Thyroid gland (tissue), 4 donors: ENCODE results near the gene MTCH1. TPM values are rescaled to one million over a fixed set of nuclear protein-coding genes. Genes with fewer than 3 reads are reported as not detected.

Experiments used
- DNase-seq, 2 donors: peaks; one replicate each; pipeline ENCODE4 v3.0.0-alpha.2; 2019
- H3K27ac ChIP-seq, 3 donors: fragments of 200-600 bp; sonication (generic); 1 replicate in 2 of 3; 2 replicates in 1 of 3; pipeline ENCODE4 v1.5.1; 2016 to 2019; ENCODE audit warnings: mild to moderate bottlenecking in 1 of 3, moderate library complexity in 1 of 3
- H3K27me3 ChIP-seq: fragments of 200-600 bp; sonication (generic); one replicate; pipeline ENCODE4 v1.5.1; 2019
- H3K36me3 ChIP-seq, 2 donors: fragments of 200-600 bp; sonication (generic); one replicate each; pipeline ENCODE4 v1.5.1; 2016 to 2019
- H3K4me1 ChIP-seq, 2 donors: fragments of 200-600 bp; sonication (generic); one replicate each; pipeline ENCODE4 v1.5.1; 2017 to 2019
- H3K4me3 ChIP-seq, 3 donors: fragments of 200-600 bp; sonication (generic); replicated peaks in 1 of 3; 1 replicate in 2 of 3; 2 replicates in 1 of 3; pipeline ENCODE4 v1.5.1; 2016; ENCODE audit warnings: mild to moderate bottlenecking in 1 of 3
- H3K9me3 ChIP-seq: fragments of 200-600 bp; sonication (generic); one replicate; pipeline ENCODE4 v1.5.1; 2017
- CTCF ChIP-seq, 6 experiments: fragments of 200-600 bp in 3 of 6; fragments of 450-650 bp in 3 of 6; sonication (generic) in 3 of 6; IDR thresholded peaks; one replicate each; pipeline ENCODE4 v1.5.1; 2016 to 2019; ENCODE audit warnings: antibody characterized with exemption in 6 of 6, mild to moderate bottlenecking in 2 of 6, inconsistent platforms in 1 of 6, moderate library complexity in 1 of 6
- POLR2A ChIP-seq, 2 donors: fragments of 450-650 bp; IDR thresholded peaks; one replicate each; pipeline ENCODE4 v1.6.1; 2017; ENCODE audit warnings: antibody characterized with exemption in 2 of 2, mild to moderate bottlenecking in 2 of 2, moderate library complexity in 1 of 2
- WGBS, 2 donors: methylation state at CpG; one replicate each; pipeline ENCODE4 v1.1.5; 2017; 5-methylcytosine and 5-hydroxymethylcytosine counted together
- intact Hi-C: fragments of 100-400 bp; cut with DNase I; formaldehyde crosslinking; loops from one replicate; pipeline ENCODE4 v1.15.1; 2023
- total RNA-seq, 4 donors: library from RNA; depleted of rRNA; stranded (reverse); fragments of >200 nt; gene quantifications; one replicate each; pipeline ENCODE4 v1.2.3, GENCODE V29; 2016

Gene MTCH1
- total RNA-seq, 4 donors from 2014 or later: 571 to 1,096 (median 866) TPM

GRCh38 chr6:36924131-36924530 lies 61.9 kb downstream of the MTCH1 start:
- no peak overlapping the region for H3K27ac ChIP-seq
- intact Hi-C loops: no loop called here
- peaks cover 10 to 31% of the 10 kb centered on the region in 2 donors for H3K4me1 ChIP-seq
- TF ChIP-seq POLR2A (IDR thresholded peaks at IDR 0.05) (no peak), CTCF (IDR thresholded peaks at IDR 0.05) (no peak)
- DNase-seq: no peak
- H3K9me3 ChIP-seq: no peaks in the 10 kb centered on the region
- H3K36me3 ChIP-seq: peaks cover 7 to 13% of the 10 kb centered on the region in 2 donors
- H3K4me3 ChIP-seq: no peak overlapping the region
- no peaks in the 10 kb centered on the region for H3K27me3 ChIP-seq
- 88 to 94% methylated on average over 4 of the region's 4 CpGs for WGBS, 2 donors

- Histone ChIP-seq H3K27ac (no peak overlapping the region), H3K36me3 (peaks cover 7 to 13% of the 10 kb centered on the region in 2 donors), H3K4me1 (peaks cover 34 to 40% of the 10 kb centered on the region in 2 donors), H3K27me3 (no peaks in the 10 kb centered on the region), H3K9me3 (no peaks in the 10 kb centered on the region), H3K4me3 (no peak overlapping the region)
- TF ChIP-seq POLR2A (IDR thresholded peaks at IDR 0.05) (no peak), CTCF (IDR thresholded peaks at IDR 0.05) (no peak)
- DNase-seq: no peak
- intact Hi-C loops: no loop called here
- WGBS, 2 donors: 72 to 79% methylated on average over 5 of the region's 5 CpGs
Measured at GRCh38 chr6:36920546-36920945, 65.5 kb downstream of the MTCH1 start.

GRCh38 chr6:36920049-36920448 lies 65.9 kb downstream of the MTCH1 start:
- H3K4me1 ChIP-seq: peaks cover 35 to 41% of the 10 kb centered on the region in 2 donors
- H3K27me3 ChIP-seq: no peaks in the 10 kb centered on the region
- 94 to 96% methylated on average over 4 of the region's 4 CpGs for WGBS, 2 donors
- no peak for TF ChIP-seq CTCF (IDR thresholded peaks at IDR 0.05)
- no peak for TF ChIP-seq POLR2A (IDR thresholded peaks at IDR 0.05)
- no peak for DNase-seq
- H3K4me3 ChIP-seq: no peak overlapping the region
- peak overlapping the region in 1 of 3 donors; percentile 95 for H3K27ac ChIP-seq
- intact Hi-C loops: no loop called here
- H3K9me3 ChIP-seq: no peaks in the 10 kb centered on the region
- peaks cover 7 to 13% of the 10 kb centered on the region in 2 donors for H3K36me3 ChIP-seq

Other genes with a start within 250 kb of the MTCH1 start
- 1 to 10 TPM; 1.1 to 4.6 (median 2.9) TPM for gene CPNE5, start 146.8 kb downstream of the MTCH1 start, total RNA-seq
- 10 to 100 TPM; 35.3 to 69.4 (median 44.3) TPM for gene PPIL1, start 111.4 kb downstream of the MTCH1 start, total RNA-seq
- gene C6orf89, start 100.2 kb downstream of the MTCH1 start, total RNA-seq: 10 to 100 TPM; 58.2 to 89.6 (median 68.9) TPM
- gene PI16, start 31.5 kb downstream of the MTCH1 start, total RNA-seq: 10 to 100 TPM in 2 of 4 donors, 1 to 10 TPM in 2; 5.1 to 22.9 (median 9.1) TPM
- 10 to 100 TPM; 14.9 to 25.8 (median 23.1) TPM for gene FGD2, start 19.5 kb upstream of the MTCH1 start, total RNA-seq
- 10 to 100 TPM; 13.1 to 54.5 (median 22.2) TPM for gene PIM1, start 184.0 kb upstream of the MTCH1 start, total RNA-seq